ENCODE data around the gene SBNO2.

GRCh38 chr19:1098177-1099051 lies 75.7 kb downstream of the SBNO2 start:
- no peak for TF ChIP-seq CTCF (IDR thresholded peaks at IDR 0.05)
- TF ChIP-seq FOXM1 (IDR thresholded peaks at IDR 0.05; ENCODE audit: low read depth): no peak

Data from SK-N-SH (cell line).